GOT3 (cell line): ENCODE measurements around the gene ATXN7L1.

Experiments used
- DNase-seq: peaks from one replicate; lab custom pipeline; 2025; ENCODE audit warnings: mixed read lengths; lab: John Stamatoyannopoulos, UW

The ATXN7L1 gene

DNA sequence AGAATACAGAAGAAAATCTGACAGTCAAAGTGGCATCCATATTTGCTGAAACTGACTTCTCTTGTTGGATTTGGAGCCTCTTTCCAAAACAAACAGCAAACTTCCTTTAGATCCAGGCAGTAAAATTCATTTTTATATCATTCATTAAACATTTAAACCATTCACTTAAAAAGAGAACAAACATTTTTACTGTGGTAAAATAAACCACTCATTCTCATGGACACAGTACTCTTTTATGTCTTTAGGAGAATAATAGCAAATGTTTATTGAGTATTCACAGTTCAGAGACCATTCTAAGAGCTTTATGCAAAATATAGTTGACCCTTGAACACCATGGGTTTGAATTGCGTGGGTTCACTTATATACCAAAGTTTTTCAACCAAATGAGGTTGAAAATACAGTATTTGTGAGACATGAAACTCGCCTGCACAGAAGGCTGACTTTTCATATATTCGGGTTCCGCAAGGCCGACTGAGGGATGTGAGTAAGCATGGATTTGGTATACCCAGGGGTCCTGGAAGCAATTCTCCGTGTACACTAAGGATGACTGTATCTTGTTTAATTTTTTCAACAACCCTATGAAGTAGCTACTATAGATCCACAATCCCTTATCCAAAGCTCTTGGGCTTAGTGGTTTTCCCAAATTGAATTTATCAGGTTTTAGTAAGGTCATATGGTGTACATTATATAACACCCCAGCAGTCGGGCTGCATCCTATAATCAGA is 49.1 kb downstream of the ATXN7L1 start:
- no peak for DNase-seq

DNA sequence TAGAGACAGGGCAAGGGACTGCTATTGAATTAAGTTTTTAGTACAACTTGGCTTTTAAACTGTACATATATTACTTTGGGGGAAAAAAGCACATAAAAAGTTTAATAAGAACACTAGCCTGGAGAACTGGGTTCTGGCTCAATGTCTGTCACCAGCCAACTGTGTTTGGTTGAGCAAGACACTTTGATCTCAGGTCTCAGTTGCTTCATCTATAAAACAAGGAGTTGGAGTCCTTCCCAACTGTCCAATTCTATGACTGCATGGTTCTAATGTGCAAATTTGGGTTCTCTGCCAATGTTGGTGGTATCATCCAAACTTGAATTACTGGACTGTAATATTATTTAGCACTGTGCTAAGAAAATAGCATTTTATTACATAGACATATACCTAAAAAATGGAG is 50.3 kb downstream of the ATXN7L1 start:
- DNase-seq = no peak

DNA sequence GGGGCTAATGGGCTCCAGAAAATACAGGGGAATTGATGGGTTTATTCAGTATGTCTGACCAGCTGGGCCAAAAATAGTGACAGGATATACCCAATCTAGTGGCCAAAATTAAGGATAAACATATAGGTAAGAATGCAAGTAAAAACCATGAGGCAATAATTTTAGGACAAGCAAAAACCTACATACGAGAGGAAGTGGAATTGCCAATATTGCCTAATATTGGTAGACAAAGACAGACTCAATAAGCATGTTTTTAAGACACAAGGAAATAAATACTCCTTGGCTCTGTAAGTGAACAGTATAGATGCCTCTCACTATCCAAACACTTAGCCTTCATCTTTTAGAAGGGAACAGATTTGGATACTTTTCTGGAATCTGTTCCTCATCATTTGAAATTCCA is 51.0 kb downstream of the ATXN7L1 start:
- no peak for DNase-seq

DNA sequence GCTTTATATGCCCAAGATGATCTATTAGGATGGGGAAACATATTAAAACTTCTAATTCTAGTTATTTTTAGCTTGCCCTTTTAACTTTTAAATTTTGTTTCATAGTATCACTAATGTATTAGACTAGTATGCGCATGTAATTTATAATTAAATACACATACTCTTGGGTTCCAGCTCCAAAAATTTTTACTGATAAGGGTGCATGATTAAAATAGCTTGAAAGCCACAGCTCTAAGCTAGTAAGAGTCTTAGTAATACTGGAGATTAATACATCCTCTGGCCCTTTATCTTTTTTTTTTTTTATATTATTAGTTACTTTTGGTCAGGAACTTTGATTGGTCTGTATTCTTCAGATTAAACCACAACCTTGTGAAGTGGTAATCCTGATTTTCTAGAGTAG is 53.6 kb downstream of the ATXN7L1 start:
- DNase-seq = no peak

DNA sequence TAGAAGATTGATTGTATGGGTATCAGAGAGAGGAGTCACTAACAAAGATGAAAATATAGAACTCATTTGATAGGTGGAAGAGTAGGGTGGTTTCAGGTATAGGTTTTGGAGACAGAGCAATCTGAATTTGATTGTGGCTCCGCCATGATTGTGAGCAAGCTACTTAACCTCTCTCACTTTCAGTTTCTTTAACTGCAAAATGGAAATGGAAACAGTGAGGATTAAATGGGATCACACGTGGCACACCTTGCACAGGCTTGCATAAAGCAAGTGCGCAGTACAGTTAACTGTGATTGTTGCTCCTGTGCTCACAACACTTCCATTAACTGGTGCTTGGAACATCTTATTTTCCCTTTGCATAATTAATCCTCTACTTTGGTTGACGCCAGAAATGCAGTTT is 54.9 kb downstream of the ATXN7L1 start:
- no peak for DNase-seq

DNA sequence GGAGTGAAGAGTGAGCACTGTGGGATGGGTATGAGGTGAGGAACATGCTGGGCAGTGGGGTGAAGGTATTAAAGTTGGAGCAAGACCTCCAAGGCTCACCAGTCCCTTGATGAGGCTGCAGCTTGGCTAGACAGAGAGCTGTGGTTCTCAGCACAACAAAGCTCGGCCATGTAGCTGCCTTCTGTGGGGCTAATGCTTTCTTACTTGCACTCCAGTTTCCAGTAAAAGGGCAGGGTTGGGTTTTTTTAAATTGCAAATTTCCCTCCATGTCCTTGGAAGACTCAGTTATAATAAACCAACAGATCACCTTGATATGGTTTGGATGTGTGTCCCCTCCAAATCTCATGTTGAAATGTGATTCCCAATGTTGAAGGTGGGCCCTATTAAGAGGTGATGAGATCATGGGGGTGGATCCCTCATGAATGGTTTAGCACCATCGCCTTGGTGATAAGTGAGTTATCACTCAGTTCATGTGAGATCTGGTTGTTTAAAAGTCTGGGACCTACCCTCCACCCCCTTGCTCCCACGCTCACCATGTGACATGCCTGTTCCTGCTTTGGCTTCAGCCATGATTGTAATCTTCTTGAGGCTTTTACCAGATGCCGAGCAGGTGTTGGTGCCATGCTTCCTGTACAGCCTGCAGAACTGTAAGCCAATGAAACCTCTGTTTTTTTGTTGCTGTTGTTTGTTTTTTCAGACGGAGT is 55.9 kb downstream of the ATXN7L1 start:
- DNase-seq = no peak

DNA sequence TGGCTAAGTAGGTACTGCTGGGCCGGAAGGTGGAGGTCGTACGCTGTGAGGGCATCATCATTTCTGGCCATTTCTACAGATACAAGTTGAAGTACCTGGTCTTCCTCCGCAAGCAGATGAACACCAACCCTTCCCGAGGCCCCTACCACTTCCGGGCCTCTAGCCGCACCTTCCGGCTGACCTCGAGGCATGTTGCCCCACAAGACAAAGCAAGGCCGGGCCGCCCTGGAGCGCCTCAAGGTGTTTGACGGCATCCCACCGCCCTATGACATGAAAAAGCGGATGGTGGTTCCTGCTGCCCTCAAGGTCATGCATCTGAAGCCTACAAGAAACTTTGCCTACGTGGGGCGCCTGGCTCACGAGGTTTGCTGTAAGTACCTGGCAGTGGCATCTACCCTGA is 56.8 kb downstream of the ATXN7L1 start:
- DNase-seq = no peak

DNA sequence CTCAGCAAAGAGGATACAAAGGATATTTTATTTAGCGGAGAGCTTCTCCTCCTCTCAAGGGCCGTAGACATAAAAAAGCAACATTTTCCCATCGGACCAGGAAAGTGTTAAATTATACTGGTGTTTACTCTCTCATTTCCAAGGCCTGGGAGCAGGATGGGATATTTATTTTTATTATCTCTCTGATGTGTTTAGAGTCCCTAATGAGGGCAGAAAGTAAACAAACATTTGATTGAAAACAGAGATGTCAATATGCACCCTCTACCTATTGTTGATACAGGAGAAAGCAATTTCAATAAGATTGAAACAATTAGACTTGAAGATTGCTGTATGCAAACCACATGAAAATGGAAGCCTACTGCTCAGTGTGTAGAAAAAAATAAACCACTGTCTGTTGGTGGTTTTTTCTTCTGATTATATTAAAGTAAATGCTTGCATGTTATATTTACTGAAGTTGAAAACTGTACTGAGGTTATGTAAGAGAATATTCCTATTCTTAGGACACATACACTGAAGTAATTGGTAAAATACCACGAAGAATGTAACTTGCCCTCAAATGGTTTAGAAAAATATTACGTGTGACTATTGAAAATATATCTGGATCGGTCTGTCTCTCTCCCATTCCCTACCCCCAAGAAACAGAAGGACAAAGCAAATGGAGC is 59.3 kb downstream of the ATXN7L1 start:
- no peak for DNase-seq

DNA sequence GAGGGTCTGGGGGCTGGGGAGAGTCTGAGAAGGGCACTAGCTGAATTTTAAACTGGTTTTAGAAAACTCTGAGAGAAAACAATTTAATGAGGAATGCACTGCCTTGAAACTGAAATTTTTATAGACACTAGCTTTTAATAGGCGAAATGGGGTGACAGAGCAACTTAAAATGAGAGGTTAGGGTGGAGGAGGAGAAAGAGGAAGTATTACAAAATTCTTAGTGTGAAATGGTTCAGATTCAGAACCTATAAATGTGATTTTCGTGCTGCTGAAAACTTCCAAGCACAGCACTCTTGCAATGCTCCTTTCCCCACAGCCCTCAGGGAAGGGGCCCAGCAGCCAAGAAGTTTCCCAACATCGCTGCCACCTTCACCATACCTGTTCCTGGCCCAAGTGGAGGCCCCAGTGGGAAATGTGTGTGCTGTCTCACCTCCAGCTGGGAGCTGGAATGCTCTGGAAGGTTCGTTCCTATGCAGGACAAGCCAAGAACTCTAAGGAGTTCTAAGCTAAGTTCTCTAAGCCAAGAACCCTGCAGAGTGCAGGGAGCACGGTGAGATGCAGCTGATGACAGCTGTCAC is 60.0 kb downstream of the ATXN7L1 start:
- no peak for DNase-seq

DNA sequence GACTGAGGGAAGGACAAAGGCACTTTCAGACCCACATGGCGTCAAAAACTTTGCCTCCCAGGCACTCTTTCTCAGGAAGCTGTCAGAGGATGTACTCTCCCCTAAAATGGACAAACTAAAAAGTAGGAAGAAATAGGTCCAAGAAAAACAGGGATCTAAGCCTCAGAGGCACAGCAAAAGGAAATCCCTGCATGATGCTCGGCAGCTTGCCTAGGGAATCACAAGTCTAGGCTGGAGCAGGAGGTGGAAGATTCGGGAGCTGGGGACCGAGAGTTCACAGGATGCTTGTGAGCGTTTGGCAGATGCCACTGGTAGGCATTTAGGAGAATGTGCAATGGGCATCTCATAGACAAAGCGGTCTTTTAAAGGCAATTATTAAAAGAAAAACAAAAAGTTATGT is 60.8 kb downstream of the ATXN7L1 start:
- no peak for DNase-seq

DNA sequence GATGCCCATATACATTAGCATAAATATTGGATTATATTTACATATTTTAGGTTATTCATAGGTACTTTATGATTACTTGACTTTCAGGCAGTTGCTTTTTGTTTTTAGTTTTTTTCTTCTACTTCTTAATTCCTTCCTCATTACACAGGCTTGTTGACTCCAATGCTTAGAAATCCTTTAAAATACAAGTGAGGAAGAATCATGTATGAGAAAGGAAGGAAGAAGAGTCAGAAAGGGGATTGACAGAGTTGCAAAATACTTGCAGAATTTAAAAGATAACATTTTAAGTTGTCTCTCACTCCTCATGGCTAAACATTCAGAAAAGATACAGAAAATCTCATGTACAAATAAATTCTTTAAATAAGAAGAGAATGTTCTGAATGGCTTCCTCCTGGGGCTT is 61.9 kb downstream of the ATXN7L1 start:
- DNase-seq = no peak

DNA sequence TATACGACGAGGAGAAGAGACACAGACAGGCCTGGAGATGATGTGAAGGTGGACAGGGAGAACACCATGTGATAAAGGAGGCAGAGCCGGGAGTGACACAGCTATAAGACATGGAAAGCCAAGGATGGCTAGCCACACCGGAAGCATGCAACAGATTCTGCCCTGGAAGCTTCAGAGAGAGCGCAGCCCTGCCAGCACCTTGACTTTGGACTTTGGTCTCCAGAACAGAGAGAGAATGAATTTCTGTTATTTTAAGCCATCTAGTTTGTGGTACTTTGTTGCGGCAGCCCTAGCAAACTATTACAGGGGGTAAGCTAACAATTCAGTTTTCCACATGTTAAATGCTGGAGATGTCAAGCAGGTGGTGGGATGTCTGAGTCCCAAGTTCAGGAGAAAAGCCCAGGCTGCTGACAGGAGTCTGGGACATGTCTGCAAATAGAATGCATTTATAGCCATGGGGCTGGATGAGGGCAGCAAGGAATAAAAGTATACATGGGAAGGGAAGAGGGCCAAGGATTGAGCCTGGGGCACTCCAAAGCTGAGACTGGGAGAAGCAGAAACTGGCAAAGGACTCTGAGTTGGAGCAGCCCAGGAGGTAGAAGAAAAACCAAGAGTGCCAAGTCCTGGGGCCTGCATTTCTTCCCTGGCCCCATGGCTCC is 65.1 kb downstream of the ATXN7L1 start:
- no peak for DNase-seq

DNA sequence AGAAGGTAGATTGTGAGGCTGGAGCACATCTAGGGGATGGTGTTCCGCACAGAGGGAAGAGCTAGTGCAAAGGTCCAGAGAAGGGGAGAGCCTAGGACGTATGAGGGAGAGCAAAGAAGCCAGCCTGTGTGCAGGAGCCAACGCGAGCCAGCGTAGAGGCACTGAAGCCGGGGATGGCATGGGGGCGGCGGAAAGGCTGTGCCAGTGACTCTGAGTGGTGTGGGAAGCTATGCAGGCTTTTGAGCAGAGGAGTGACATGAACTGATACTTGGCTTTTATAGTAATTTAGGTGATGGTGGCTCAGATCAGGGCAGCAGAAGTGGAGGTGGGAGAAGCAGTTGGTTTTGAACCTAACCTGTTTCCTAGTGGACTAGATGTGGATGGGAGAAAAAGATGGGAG is 65.8 kb downstream of the ATXN7L1 start:
- DNase-seq = no peak

DNA sequence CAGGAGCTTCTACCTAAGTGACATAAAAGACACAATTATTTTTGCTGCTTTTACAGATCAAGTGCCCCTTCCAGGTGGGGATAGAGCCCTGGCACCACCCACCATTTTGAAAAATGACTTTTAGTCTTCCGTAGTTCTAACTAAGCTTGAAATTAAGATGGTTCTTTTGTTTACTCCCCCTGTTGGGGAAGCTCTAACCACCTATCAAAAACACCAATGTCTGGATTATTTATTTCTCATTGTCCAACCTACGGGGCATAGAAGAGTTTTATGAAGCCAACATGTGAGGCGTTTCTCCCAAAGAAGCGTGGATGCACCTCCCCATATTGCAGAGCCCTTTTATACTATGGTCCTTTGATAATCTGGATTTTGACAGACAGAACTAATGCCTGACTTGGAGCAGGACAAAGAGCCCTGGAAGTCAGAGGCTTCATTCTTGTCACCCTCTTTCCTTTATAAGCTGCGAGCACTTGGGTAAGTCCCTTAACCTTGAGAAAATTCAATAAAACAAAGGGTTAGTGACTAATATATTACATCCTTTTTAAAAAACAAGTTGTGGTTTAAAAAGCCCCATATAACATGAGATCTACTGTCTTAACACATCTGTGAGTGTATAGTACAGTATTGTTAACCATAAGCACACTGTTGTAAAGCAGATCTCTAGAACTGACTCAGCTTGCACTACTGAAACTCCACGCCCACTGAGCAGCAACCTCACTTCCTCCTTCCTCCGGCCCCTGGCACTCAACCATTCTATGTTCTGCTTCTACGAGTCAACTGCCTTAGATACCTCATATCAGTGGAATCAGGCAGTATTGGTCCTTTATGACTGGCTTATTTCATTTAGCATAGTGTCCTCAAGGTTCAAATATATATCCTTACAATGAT is 67.5 kb downstream of the ATXN7L1 start:
- no peak for DNase-seq

DNA sequence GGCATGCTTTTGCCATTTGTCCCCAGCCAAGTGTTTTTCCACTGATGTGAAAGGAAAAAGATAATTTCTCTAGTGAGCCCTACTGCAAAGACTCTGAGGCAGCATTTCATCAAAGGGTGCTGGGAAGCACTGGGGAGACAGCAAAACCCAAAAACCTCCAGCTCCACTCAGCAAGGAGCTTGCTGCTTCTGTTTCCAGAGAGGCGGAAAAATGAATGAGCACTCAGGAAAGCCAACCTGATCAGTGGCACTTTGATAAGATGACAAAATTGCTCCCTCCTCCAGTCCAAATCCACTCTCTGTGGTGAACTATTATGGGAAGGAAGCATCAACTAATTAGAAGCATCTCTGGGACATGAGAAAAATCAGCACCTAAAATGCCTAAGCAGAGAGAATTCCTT is 68.2 kb downstream of the ATXN7L1 start:
- DNase-seq = no peak

DNA sequence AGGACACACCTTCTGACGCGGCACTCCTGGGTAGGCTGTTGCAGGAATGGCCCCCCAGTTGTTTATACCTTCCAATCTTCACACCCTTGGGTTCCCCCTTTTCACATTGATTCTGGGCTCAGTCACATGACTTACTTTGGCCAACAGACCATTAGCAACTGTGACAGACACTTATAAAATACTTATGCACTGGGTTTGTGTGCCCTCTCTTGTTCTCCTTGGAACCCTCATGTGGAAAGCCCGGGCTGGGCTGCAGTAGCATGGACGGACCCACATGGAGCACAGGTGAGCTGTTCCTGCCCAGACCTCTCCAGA is 69.0 kb downstream of the ATXN7L1 start:
- DNase-seq = no peak

DNA sequence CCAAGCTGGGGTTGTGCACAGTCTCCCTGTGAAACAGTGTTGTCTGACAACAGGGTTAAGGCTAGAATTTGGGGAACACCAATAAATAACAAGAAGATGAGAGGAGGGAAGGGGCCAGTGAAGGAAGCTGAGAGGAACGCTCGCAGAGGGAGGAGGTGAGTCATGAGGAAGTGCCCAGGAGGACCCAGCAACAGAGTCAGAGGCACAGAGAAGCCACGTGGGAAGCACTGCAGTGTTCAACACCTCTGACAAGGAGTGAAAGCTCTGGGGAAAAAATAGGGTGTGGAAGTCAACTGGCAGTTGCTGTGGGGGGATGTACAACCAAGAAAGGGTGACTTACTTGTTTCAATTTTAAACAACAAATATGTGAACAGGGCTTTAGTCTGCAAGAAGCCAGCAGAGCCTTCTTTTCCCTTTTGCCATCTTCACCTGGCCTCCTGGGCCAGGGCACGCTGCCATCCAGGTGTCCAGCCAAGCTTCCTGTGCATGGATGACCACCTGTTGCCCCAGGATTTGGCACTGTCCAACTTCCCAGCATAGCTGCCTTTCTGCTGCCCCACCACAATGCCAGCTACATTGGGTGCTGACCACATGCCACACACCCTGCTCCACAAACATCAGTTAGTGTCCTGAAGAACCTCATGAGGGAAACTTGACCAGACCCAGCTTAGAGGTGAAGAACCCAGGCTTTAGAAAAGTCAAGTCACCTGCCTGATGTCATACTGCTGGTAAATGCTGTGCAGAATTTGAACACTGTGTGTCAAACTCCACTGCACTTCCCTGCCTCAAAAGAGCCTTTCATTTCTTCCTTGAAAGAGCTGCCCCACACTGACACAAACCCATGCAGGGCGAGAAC is 69.6 kb downstream of the ATXN7L1 start:
- DNase-seq = no peak

DNA sequence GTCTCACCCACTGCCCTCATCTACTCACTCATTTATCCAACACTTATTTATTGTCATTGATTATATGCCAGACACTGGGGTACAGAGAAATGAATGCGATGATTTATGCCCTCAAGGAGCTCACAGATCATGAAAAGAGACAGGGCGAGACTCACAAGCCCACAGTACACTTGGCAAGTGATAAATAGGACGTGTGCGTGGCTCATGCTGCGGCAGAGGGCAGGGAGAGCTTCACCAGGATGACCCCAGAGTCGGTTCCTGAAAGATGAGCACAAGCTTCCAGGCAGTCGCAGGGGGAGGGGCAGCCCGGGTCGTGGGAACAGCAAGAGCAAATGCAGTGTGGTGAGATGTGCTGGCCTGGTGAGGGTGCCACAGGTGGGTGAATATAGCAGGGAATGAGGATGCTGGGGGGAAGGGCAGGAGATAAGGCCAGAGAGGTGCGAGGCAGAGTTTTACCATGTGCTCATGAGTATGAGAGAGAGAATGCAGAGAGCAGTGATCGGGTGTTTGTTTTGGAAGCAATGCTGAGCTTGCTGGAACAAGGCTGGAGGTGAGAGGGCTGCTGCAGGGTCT is 70.9 kb downstream of the ATXN7L1 start:
- no peak for DNase-seq

DNA sequence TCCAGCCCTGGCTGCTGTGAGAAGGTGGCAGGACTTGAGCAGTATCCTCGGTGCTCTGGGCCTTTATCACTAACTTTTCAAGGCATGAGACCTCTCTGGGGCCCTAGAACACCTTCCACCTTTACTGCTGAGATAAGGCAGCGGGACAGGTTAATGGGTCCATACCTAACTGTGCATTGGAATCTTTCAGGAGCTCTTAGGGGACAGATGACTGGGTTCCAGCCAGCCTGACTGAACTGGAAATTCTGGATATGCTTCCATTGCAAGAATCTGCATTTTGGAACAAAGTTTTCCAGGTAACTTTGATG is 73.0 kb downstream of the ATXN7L1 start:
- DNase-seq = no peak

DNA sequence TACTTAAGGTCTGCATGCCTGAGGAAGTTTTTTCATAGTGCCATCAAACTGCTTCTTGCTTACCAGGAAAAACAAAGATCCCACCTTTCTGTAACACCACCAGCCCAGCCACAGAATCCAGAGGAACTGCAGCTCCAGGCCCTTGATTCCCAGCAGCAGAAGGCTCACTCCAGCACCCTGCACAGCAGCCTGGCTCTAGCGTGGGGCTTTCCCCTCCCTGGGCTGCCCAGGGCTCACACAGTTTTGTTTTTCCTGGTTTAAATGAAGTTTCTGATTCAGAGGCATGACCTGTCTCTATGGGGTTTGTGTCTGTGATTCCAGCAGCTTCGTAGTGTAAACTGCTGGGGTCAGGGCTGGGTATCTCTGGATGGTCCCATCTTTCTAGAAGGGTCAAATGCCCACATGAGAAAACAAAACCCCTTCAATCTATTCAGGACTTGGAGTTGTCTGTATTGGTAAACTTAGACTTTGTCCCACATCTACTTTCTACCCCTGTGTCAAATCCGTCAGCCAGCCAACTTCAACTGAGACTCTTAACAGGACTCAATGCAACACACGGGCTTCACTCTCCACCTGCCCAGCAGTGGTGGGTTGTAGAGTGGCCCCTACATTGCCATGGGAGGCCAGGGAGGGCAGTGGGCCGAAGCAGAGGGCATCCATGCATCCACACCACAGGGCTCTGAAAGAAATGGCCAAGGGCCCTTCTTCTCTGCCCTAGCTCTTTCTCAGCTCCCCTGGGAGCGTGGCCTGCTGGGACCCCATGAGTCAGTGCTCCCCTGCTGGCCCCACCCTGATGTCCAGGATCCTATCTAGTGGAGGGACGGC is 73.6 kb downstream of the ATXN7L1 start:
- no peak for DNase-seq
